Naive thymus-derived CD4-positive, alpha-beta T cell (primary cell): ENCODE data around the gene EXOG. TPM values are rescaled to one million over a fixed set of nuclear protein-coding genes. Genes with fewer than 3 reads are reported as not detected.

Experiments used
- ATAC-seq: fragments of 150-1000 bp; cut with Tn5 transposase; 2 replicates; pipeline ENCODE4 v1.10.0; 2021; ENCODE audit warnings: mild to moderate bottlenecking, moderate library complexity
- CTCF ChIA-PET: fragments of 350-600 bp; sonication (Branson Sonifier 250); formaldehyde crosslinking; loops from one replicate; lab custom pipeline; 2021; ENCODE audit warnings: antibody characterized with exemption; lab: Charles Lee
- POLR2A ChIA-PET: fragments of 350-600 bp; sonication (Branson Sonifier 250); formaldehyde crosslinking; loops from one replicate; lab custom pipeline; 2021; ENCODE audit warnings: antibody characterized with exemption, inconsistent platforms; lab: Charles Lee
- DNase-seq, 9 donors: peaks; one replicate each; pipeline versions ENCODE4 v3.0.0 to v3.0.0-alpha.2; 2020 to 2022; ENCODE audit warnings: mixed read lengths in 1 of 9
- H3K27ac ChIP-seq: one replicate; pipeline ENCODE4 v1.7.0; 2013; ENCODE audit warnings: mild to moderate bottlenecking, low read depth, low read length, moderate library complexity
- H3K27me3 ChIP-seq, 2 donors: one replicate each; pipeline ENCODE4 v1.7.0; 2013; ENCODE audit warnings: low read length in 2 of 2, mild to moderate bottlenecking in 2 of 2, moderate library complexity in 2 of 2; ENCODE audit not compliant: control insufficient read depth in 2 of 2, insufficient read depth in 2 of 2
- H3K36me3 ChIP-seq, 3 experiments: 1 replicate in 2 of 3; 2 replicates in 1 of 3; pipeline ENCODE4 v1.7.0; 2013; ENCODE audit warnings: low read length in 3 of 3, mild to moderate bottlenecking in 3 of 3, moderate library complexity in 1 of 3; ENCODE audit not compliant: insufficient read depth in 3 of 3, control insufficient read depth in 2 of 3
- H3K4me1 ChIP-seq, 2 donors: one replicate each; pipeline ENCODE4 v1.7.0; 2013; ENCODE audit warnings: low read length in 2 of 2, mild to moderate bottlenecking in 2 of 2, moderate library complexity in 1 of 2; ENCODE audit not compliant: control insufficient read depth in 2 of 2, insufficient read depth in 2 of 2
- H3K4me3 ChIP-seq: 2 replicates; pipeline ENCODE4 v1.7.0; 2013; ENCODE audit warnings: mild to moderate bottlenecking, low read length
- H3K9me3 ChIP-seq, 3 experiments: 1 replicate in 2 of 3; 2 replicates in 1 of 3; pipeline ENCODE4 v1.7.0; 2013; ENCODE audit warnings: low read length in 3 of 3; ENCODE audit not compliant: control insufficient read depth in 2 of 3
- H3K27ac Mint-ChIP-seq, 9 donors: one replicate each; pipeline ENCODE4 v1.8.0; 2020 to 2022; ENCODE audit warnings: mixed read lengths in 9 of 9, mild to moderate bottlenecking in 8 of 9, moderate library complexity in 5 of 9, inconsistent platforms in 2 of 9
- H3K27me3 Mint-ChIP-seq, 5 donors: one replicate each; pipeline ENCODE4 v1.8.0; 2021 to 2022; ENCODE audit warnings: mixed read lengths in 5 of 5, mild to moderate bottlenecking in 1 of 5
- H3K36me3 Mint-ChIP-seq, 5 donors: one replicate each; pipeline ENCODE4 v1.8.0; 2020 to 2022; ENCODE audit warnings: mixed read lengths in 5 of 5, mild to moderate bottlenecking in 3 of 5, inconsistent platforms in 1 of 5
- H3K4me1 Mint-ChIP-seq, 7 donors: one replicate each; pipeline ENCODE4 v1.8.0; 2020 to 2022; ENCODE audit warnings: mixed read lengths in 7 of 7, mild to moderate bottlenecking in 3 of 7, inconsistent platforms in 1 of 7
- H3K4me3 Mint-ChIP-seq, 10 donors: one replicate each; pipeline ENCODE4 v1.8.0; 2020 to 2022; ENCODE audit warnings: mild to moderate bottlenecking in 10 of 10, mixed read lengths in 10 of 10, moderate library complexity in 6 of 10, inconsistent platforms in 2 of 10
- H3K9me3 Mint-ChIP-seq, 11 donors: one replicate each; pipeline ENCODE4 v1.8.0; 2020 to 2022; ENCODE audit warnings: mixed read lengths in 11 of 11, mild to moderate bottlenecking in 4 of 11, inconsistent platforms in 1 of 11, moderate library complexity in 1 of 11
- intact Hi-C, 2 donors: fragments of 100-400 bp; cut with micrococcal nuclease; formaldehyde crosslinking; loops; one replicate each; pipeline ENCODE4 v1.15.1; 2023
- polyA plus RNA-seq, 2 donors: library from polyadenylated mRNA; unstranded; fragments of 300-500 nt; fragmentation: Illumina TruSeq; gene quantifications; one replicate each; pipeline ENCODE4 v1.2.3, GENCODE V29; 2021
- total RNA-seq, 6 experiments: library from RNA in 5 of 6; stranded (reverse) in 5 of 6; gene quantifications; 1 replicate in 5 of 6; 2 replicates in 1 of 6; pipeline ENCODE4 v1.2.3 and lab custom pipeline; 2021 to 2026

The EXOG gene
- total and polyA plus RNA-seq, 7 experiments from 2014 or later, result 6.1 to 31.0 (median 20.7) TPM

DNA sequence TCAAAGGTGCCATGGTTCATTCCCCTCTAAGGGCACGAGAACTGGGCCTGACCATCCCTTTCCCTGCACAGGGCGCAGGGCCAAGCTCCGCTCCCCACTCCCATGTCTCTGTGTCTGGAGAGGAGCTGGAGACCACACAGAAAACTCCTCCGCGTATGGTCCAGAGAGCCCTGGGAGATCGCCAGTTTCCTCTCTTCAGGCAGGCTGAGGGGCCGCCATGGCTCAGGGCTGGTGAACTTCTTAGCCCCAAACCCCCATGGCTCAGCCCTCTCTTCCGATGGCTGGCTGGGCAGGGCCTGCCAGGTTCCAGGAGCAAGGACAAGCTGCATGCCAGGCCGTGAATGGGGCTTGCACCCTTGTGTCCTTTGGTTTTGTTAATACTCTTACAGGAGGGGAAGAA, 52.9 kb downstream of the EXOG start:
- Mint-ChIP-seq H3K9me3 (peaks cover 0 to 6% (median 0%) of the 10 kb centered on the region in 11 donors), H3K27ac (no peak overlapping the region), H3K4me3 (no peak overlapping the region), H3K27me3 (peaks cover 0 to 10% (median 0%) of the 10 kb centered on the region in 5 donors), H3K36me3 (no peaks in the 10 kb centered on the region), H3K4me1 (no peaks in the 10 kb centered on the region)
- ChIA-PET CTCF (no interaction called here), POLR2A (no interaction called here)
- H3K36me3 ChIP-seq, result no peaks in the 10 kb centered on the region
- no peak for ATAC-seq
- intact Hi-C loops, result no loop called here
- no peaks in the 10 kb centered on the region for H3K4me1 ChIP-seq
- no peak overlapping the region for H3K27ac ChIP-seq
- H3K4me3 ChIP-seq, result no peak overlapping the region
- H3K27me3 ChIP-seq, result no peaks in the 10 kb centered on the region
- no peaks in the 10 kb centered on the region for H3K9me3 ChIP-seq
- peak in 1 of 9 donors; percentile 10 for DNase-seq

DNA sequence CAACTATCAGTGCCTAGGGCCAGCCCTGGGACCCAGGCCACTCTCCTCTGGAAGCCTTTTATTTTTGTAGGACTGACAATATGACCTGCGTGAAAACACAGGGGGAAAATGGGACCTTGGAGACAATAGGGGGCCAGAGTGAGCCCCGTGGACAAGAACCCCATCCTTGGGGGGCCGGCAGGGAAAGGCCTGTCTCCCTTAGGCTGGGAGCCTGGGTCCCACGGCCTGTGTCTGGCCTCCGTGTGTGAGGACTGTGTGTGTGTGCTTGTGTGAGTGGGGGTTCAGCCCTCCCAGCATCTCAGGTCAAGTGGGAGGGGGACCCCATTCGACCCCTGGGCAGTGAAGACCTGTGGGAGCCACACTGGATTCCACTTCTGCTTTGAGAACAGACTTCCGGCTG, 53.3 kb downstream of the EXOG start:
- H3K9me3 ChIP-seq, result peaks cover 0 to 2% (median 0%) of the 10 kb centered on the region in 3 experiments
- no peaks in the 10 kb centered on the region for H3K36me3 ChIP-seq
- ChIA-PET POLR2A (no interaction called here), CTCF (no interaction called here)
- H3K36me3 Mint-ChIP-seq, result no peaks in the 10 kb centered on the region
- no peak overlapping the region for H3K4me3 ChIP-seq
- no peak for ATAC-seq
- no peaks in the 10 kb centered on the region for H3K4me1 ChIP-seq
- intact Hi-C loops, result no loop called here
- peaks cover 0 to 9% (median 0%) of the 10 kb centered on the region in 11 donors for H3K9me3 Mint-ChIP-seq
- no peaks in the 10 kb centered on the region for H3K4me1 Mint-ChIP-seq
- peak in 1 of 9 donors; percentile 13 for DNase-seq
- H3K27me3 ChIP-seq, result no peaks in the 10 kb centered on the region
- H3K4me3 Mint-ChIP-seq, result no peak overlapping the region
- H3K27ac Mint-ChIP-seq, result no peak overlapping the region
- H3K27me3 Mint-ChIP-seq, result peaks cover 0 to 10% (median 0%) of the 10 kb centered on the region in 5 donors
- H3K27ac ChIP-seq, result no peak overlapping the region

DNA sequence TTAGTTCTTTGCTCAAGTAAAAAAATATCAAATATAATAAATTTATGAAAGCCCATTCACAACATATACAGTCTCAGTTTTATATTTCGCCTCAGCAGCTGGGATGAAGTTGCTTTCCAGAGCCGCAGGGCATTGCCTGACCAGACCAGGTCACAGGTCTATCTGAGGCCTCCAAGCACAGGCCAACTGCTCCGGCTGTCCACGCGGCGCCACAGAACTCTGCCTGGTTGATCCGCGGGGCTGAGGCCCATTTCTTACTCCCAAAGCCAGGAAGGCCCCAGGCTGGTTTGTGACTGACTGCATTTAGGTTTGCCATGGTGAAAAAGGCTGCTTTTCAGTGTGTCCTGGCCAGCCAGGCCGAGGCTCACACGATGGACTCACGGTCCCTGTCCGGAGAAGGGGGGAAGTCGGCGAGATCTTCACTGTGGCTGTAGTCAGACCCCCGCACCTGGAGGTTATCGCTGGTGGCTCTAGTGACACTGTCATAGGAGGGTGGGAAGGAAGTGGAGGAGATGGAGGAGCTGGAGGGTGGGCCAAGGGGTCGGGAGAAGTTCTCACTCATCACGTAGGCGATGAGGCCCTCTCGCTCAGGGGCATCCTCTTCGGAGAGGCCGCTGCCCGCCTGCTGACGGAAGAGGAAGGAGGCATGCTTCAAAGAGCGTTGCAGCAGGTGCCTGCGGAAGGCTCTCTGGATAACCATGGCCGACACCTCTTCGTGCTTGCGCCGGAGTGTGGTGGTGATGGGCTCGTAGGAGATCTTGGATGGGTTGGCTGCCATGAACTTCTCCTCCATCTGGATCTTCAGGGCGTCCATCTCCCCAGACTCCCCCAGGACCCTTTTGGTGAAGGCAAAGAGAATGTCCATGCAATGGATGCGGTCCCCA, 54.1 kb downstream of the EXOG start:
- Mint-ChIP-seq H3K27me3 (peaks cover 0 to 10% (median 0%) of the 10 kb centered on the region in 5 donors), H3K4me3 (no peak overlapping the region), H3K27ac (no peak overlapping the region), H3K36me3 (no peaks in the 10 kb centered on the region), H3K9me3 (peaks cover 0 to 9% (median 0%) of the 10 kb centered on the region in 11 donors), H3K4me1 (no peaks in the 10 kb centered on the region)
- H3K4me3 ChIP-seq, result no peak overlapping the region
- CTCF ChIA-PET, result no interaction called here
- no peaks in the 10 kb centered on the region for H3K36me3 ChIP-seq
- POLR2A ChIA-PET, result no interaction called here
- no peak overlapping the region for H3K27ac ChIP-seq
- ATAC-seq (no peak), DNase-seq (no peak)
- H3K4me1 ChIP-seq, result no peaks in the 10 kb centered on the region
- no peaks in the 10 kb centered on the region for H3K27me3 ChIP-seq
- peaks cover 0 to 2% (median 0%) of the 10 kb centered on the region in 3 experiments for H3K9me3 ChIP-seq
- intact Hi-C loops, result no loop called here

DNA sequence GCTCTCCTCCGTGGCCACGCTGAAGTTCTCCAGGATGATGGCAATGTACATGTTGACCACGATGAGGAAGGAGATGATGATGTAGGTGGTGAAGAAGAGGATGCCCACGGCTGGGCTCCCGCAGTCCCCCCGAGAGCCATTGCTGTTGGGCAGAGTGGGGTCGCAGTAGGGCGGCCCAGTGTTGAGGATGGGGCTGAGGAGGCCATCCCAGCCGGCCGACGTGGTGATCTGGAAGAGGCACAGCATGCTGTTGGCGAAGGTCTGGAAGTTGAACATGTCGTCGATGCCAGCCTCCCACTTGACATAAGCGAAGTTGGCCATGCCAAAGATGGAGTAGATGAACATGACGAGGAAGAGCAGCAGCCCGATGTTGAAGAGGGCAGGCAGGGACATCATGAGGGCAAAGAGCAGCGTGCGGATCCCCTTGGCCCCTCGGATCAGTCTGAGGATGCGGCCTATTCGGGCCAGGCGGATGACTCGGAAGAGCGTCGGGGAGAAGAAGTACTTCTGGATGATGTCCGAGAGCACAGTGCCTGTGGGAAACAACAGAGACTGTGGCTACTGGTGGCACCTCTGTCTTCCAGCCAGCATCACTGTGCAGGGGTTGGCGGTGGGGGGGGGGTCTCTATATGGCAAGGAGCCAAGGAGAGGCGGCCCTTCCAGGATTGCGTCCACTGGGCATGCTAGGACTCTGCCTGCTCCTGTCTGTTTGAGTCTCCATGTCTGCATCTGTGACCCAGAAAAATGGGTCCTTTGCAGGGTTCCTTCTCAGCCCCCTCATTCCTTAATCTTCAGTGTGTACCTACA, 55.1 kb downstream of the EXOG start:
- peaks cover 0 to 2% (median 0%) of the 10 kb centered on the region in 3 experiments for H3K9me3 ChIP-seq
- intact Hi-C loops, result no loop called here
- ChIA-PET CTCF (no interaction called here), POLR2A (no interaction called here)
- Mint-ChIP-seq H3K4me3 (no peak overlapping the region), H3K4me1 (no peaks in the 10 kb centered on the region), H3K9me3 (peaks cover 0 to 9% (median 0%) of the 10 kb centered on the region in 11 donors), H3K36me3 (no peaks in the 10 kb centered on the region), H3K27ac (no peak overlapping the region), H3K27me3 (peaks cover 0 to 8% (median 4%) of the 10 kb centered on the region in 5 donors)
- H3K27me3 ChIP-seq, result no peaks in the 10 kb centered on the region
- no peak for DNase-seq
- no peaks in the 10 kb centered on the region for H3K36me3 ChIP-seq
- H3K4me3 ChIP-seq, result no peak overlapping the region
- no peak overlapping the region for H3K27ac ChIP-seq
- ATAC-seq, result no peak
- H3K4me1 ChIP-seq, result no peaks in the 10 kb centered on the region

DNA sequence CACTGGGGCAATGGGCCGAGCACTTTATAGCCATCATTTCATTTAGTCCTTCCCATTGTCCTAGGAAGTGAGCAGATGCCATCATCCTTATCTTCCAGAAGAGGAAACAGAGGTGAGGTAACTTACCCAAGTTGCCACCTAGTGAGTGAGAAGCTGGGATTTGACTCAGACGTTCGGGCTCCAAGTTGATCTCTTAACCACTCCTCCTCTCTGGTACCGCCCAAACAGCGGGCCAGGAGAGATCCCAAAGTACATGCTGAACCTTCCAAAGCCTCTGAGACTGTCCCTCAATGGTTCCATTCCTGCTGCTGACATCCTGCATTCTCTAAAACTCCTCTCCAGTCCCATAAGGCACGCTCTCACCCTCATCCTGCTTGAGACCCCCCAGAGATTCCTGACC, 56.2 kb downstream of the EXOG start:
- no peaks in the 10 kb centered on the region for H3K36me3 Mint-ChIP-seq
- H3K36me3 ChIP-seq, result no peaks in the 10 kb centered on the region

DNA sequence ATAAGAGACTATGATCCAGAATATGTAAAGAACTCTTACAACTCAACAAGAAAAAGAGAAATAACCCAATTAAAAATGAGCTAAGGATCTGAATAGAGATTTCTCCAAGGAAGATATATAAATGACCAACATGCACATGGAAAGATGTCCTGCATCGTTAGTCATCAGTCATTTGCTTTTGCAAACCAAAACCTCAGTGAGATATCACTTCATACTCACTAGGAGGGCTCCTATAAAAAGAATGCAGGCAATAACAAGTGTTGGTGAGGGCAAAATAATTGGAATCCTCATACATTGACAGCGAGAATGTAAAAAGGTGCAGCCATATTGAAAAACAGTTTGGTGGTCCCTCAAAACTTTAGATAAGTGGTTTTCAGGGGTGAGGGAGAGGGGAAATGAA, 56.9 kb downstream of the EXOG start:
- ATAC-seq, result no peak
- Histone ChIP-seq H3K9me3 (peaks cover 0 to 2% (median 0%) of the 10 kb centered on the region in 3 experiments), H3K4me1 (no peaks in the 10 kb centered on the region), H3K27ac (no peak overlapping the region), H3K4me3 (no peak overlapping the region), H3K36me3 (no peaks in the 10 kb centered on the region), H3K27me3 (no peaks in the 10 kb centered on the region)
- POLR2A ChIA-PET, result no interaction called here
- intact Hi-C loops, result no loop called here
- no peak overlapping the region for H3K27ac Mint-ChIP-seq
- DNase-seq, result no peak
- H3K36me3 Mint-ChIP-seq, result no peaks in the 10 kb centered on the region
- CTCF ChIA-PET, result interaction anchor here (0.7 kb wide), 1 partner anchor 57 kb away, joined by 4 read pairs; no protein-coding TSS in a partner anchor
- peaks cover 0 to 9% (median 0%) of the 10 kb centered on the region in 11 donors for H3K9me3 Mint-ChIP-seq
- no peaks in the 10 kb centered on the region for H3K4me1 Mint-ChIP-seq
- no peak overlapping the region for H3K4me3 Mint-ChIP-seq
- peaks cover 0 to 14% (median 3%) of the 10 kb centered on the region in 5 donors for H3K27me3 Mint-ChIP-seq

More for the DNA sequence above, 56.2 kb downstream of the EXOG start:
- CTCF ChIA-PET, result no interaction called here
- no peak overlapping the region for H3K4me3 Mint-ChIP-seq
- intact Hi-C loops, result no loop called here
- peak overlapping the region in 1 of 9 donors; percentile 32 for H3K27ac Mint-ChIP-seq
- no peaks in the 10 kb centered on the region for H3K4me1 ChIP-seq
- DNase-seq (no peak), ATAC-seq (no peak)
- peaks cover 0 to 2% (median 0%) of the 10 kb centered on the region in 3 experiments for H3K9me3 ChIP-seq
- H3K4me3 ChIP-seq, result no peak overlapping the region
- POLR2A ChIA-PET, result no interaction called here
- H3K9me3 Mint-ChIP-seq, result peaks cover 0 to 9% (median 0%) of the 10 kb centered on the region in 11 donors
- H3K27me3 Mint-ChIP-seq, result peaks cover 0 to 14% (median 4%) of the 10 kb centered on the region in 5 donors
- H3K27me3 ChIP-seq, result no peaks in the 10 kb centered on the region
- no peaks in the 10 kb centered on the region for H3K4me1 Mint-ChIP-seq
- no peak overlapping the region for H3K27ac ChIP-seq
